ENCODE measurements around the gene SDK2.

SDK2 gene

GRCh38 chr17:73393962-73394361 lies 250.3 kb downstream of the SDK2 start:
- DNase-seq (ENCODE audit: low read depth, low spot score) = no peak

GRCh38 chr17:73393381-73393780 lies 250.9 kb downstream of the SDK2 start:
- DNase-seq (ENCODE audit: low read depth, low spot score) = no peak

GRCh38 chr17:73391331-73392265 lies 252.6 kb downstream of the SDK2 start:
- no peak for DNase-seq (ENCODE audit: low read depth, low spot score)

- DNase-seq (ENCODE audit: low read depth, low spot score) = no peak
These were observed 253.4 kb downstream of the SDK2 start for GRCh38 chr17:73390851-73391250.

- DNase-seq (ENCODE audit: low read depth, low spot score) = no peak
These were observed 254.0 kb downstream of the SDK2 start for GRCh38 chr17:73390221-73390620.

- no peak for DNase-seq (ENCODE audit: low read depth, low spot score)
These were observed 254.8 kb downstream of the SDK2 start for GRCh38 chr17:73389411-73389810.

- DNase-seq (ENCODE audit: low read depth, low spot score) = no peak
These were observed 255.7 kb downstream of the SDK2 start for GRCh38 chr17:73388578-73388905.

GRCh38 chr17:73387746-73388577 lies 256.3 kb downstream of the SDK2 start:
- DNase-seq (ENCODE audit: low read depth, low spot score) = no peak

GRCh38 chr17:73386561-73386960 lies 257.7 kb downstream of the SDK2 start:
- DNase-seq (ENCODE audit: low read depth, low spot score) = no peak

GRCh38 chr17:73384926-73385325 lies 259.3 kb downstream of the SDK2 start:
- no peak for DNase-seq (ENCODE audit: low read depth, low spot score)

GRCh38 chr17:73380439-73381106 lies 263.7 kb downstream of the SDK2 start:
- DNase-seq (ENCODE audit: low read depth, low spot score) = no peak

- no peak for DNase-seq (ENCODE audit: low read depth, low spot score)
These were observed 264.4 kb downstream of the SDK2 start for GRCh38 chr17:73379826-73380225.

GRCh38 chr17:73378974-73379470 lies 265.2 kb downstream of the SDK2 start:
- DNase-seq (ENCODE audit: low read depth, low spot score) = no peak

GRCh38 chr17:73376636-73377035 lies 267.6 kb downstream of the SDK2 start:
- no peak for DNase-seq (ENCODE audit: low read depth, low spot score)

- no peak for DNase-seq (ENCODE audit: low read depth, low spot score)
These were observed 268.1 kb downstream of the SDK2 start for GRCh38 chr17:73376152-73376551.

- DNase-seq (ENCODE audit: low read depth, low spot score) = no peak
These were observed 272.4 kb downstream of the SDK2 start for GRCh38 chr17:73371836-73372235.

- no peak for DNase-seq (ENCODE audit: low read depth, low spot score)
These were observed 273.0 kb downstream of the SDK2 start for GRCh38 chr17:73371285-73371684.

- DNase-seq (ENCODE audit: low read depth, low spot score) = peak; percentile 45
These were observed 274.3 kb downstream of the SDK2 start for GRCh38 chr17:73369817-73370490.

GRCh38 chr17:73369111-73369521 lies 275.1 kb downstream of the SDK2 start:
- no peak for DNase-seq (ENCODE audit: low read depth, low spot score)

GRCh38 chr17:73368085-73368631 lies 276.1 kb downstream of the SDK2 start:
- no peak for DNase-seq (ENCODE audit: low read depth, low spot score)
